CD4-positive, alpha-beta T cell treated with Interleukin-4 for 1 hour (primary cell): ENCODE results near the gene COL6A3.
"Not testable (repeated sequence)": the region's sequence is repeated elsewhere in the genome, so short reads cannot be mapped to it uniquely, and the experiment has no call there.

ENCODE experiments used
- DNase-seq, 2 donors: peaks; one replicate each; pipeline ENCODE4 v3.0.0-alpha.2; 2020 to 2022

The COL6A3 gene

GRCh38 chr2:237380768-237381167, 33.2 kb downstream of the COL6A3 start:
- DNase-seq = no peak

DNA sequence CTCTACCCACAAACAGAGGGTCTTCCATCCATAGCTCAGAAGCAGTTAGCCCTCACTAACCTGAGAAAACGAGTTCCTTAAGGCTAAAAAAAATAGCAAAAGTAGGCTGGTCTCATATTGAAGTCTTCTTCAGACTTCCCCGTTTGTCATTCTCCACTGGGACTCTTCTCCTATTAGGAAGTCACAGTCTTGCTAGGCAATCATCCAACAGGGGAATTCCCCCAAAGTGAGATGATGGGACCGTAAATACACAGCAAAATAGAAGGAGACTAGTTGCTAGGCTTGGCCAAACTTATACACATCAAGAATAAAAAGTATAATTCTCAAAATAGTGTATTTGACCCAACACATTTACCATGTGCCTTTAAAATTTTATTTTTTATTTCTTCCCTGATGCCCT, 34.3 kb downstream of the COL6A3 start:
- no peak for DNase-seq

DNA sequence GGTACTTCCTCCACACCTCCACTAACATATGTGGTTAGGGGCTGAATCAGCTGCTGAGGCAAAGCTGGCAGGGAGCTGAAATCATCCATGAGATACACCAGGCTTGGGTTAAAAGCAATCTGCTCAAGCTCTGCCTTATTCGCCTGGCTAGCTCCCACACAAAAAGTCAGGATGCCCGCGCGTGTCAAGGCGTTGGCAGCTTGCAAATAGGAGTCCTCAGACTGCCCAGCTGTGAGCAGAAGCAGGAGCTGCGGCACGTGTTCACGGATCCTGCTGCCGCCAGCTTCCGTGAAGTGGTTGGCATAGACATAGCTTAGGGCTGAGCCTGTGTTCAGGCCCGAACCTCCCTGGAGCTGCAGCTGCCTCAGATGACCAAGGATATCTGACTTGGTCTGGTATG, 35.3 kb downstream of the COL6A3 start:
- DNase-seq = no peak

DNA sequence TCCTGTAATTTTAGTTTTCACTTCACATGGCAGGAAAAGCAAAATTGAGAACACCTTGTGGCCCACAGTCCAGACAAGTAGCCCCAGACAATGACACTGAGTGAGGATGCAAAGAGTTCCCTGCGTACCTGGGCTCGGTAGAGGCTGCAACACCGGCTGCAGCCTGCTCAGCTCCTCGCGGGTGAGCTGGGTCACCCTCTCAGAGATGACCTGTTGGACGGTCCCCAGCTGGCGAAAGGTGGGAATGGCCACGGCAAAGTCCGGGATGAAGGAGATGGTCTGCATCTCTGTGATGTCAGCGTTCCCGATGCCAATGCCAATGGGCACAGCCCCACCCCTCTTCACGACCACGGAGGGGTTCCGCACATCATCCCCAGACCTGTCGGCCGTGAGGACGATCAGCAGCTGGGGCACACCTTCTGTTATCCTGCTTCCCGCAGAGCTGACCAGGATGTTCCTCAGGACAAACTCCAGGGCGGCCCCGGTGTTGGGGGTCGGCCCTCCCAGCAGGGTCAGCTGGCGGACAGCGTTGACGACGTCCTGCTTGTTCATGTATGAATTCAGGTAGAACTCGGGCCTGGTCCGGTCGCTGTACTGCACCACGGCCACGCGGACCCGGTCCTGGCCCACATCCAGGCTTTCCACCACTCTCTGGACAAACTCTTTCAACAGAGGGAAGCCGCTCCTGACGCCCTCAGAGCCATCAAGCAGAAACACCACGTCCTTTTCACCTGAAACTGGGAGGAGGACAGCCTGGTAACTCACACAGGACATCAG, 39.5 kb downstream of the COL6A3 start:
- no peak for DNase-seq

GRCh38 chr2:237371856-237372255, 42.1 kb downstream of the COL6A3 start:
- DNase-seq = no peak

GRCh38 chr2:237365671-237366070, 48.3 kb downstream of the COL6A3 start:
- DNase-seq = no peak

- no peak for DNase-seq
Observed at GRCh38 chr2:237364655-237365054, 49.3 kb downstream of the COL6A3 start.

DNA sequence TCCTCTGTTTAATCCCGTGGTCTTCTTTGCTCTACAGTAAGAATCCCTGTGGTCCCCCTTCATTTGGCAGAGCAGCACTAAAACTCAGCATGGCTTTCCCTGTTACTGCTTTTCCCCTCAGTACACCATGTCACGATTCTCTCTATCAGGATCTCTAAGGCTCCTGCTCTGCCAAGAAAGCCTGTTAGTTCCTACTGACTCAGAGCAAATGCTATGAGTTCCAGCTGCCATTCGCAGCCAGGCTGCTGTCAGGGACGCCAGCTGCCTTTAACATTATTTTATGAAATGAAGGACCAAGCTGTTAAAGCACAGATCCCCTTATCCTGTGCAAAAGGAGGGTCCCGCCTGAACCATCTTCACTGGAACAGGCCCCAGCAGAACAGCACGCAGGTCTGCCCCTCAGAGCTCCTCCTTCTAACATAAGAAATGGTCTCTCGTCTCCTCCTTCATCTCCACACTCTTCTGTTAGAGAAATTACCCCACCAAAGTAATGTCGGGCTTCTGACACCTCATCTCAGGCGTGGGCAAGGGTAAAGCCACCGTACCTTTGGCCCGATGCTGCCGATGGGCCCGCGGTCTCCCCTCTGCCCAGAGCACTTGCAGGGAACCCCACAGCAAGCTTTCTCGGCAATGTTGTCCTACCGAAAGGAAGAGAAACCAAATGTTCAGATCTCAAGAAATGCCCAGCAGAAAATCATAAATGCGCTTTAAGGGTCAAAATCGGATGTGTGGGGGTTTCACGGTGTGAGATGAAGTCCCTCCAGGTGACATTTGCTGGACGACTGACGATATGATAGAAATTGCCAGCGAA, 52.6 kb downstream of the COL6A3 start:
- DNase-seq = no peak

DNA sequence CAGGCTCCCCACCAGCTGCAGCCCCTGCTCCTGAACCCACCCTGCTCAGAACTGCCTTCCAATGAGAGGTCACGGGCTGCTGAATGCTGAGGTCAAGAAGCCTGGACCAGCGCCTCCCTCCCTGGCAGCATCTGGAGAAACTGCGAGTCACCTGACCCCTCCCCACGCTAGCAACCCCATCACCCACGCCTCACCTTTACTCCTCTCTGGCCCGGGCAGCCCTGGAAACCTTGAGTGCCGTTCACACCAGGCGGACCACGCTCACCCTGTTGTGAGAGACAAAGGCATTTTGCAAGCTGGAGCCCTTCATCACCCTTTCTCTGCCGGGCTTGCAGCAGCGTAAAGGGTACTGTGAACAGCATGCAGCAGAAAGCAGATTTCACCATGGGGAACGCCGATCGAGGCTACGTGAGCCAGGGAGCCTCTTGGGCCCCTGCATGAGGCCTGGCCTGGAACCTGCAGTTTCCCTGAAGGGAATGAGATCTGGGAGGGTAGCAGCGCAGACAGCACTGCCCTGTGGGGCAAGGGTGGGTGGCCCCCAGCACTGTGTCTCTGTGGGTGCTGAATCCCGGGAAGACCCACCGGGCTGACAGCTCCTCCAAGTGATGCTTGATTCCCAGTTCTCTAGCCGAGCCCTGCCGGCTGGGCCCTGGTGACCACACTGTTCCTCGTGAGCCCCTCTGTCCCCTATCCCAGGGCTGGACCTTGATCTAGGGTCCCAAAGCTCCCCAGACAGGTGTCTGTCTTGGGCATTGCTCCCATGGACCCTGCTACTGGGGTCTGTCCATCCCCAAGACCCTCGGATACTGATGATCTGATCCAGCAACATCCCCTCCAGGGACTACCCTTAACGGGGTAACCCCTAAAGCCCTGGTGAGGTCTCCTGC, 53.8 kb downstream of the COL6A3 start:
- DNase-seq = no peak

DNA sequence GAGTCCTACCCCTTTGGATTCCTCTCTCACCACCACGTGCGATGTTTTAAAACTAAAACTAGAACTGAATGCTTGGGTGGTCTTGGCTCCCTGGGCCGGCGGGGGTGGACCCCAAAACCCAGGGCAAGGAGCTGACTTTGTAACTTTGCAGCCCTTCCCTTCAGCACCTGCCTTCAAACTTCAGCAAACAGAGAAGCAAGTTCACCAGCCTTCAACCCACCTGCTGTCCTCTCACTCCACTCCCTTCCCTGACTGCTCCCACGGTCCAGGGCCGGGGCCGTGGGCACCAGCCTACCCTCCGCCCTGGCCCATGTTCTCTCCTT, 54.5 kb downstream of the COL6A3 start:
- DNase-seq = no peak

GRCh38 chr2:237358721-237359517, 55.0 kb downstream of the COL6A3 start:
- DNase-seq = no peak

DNA sequence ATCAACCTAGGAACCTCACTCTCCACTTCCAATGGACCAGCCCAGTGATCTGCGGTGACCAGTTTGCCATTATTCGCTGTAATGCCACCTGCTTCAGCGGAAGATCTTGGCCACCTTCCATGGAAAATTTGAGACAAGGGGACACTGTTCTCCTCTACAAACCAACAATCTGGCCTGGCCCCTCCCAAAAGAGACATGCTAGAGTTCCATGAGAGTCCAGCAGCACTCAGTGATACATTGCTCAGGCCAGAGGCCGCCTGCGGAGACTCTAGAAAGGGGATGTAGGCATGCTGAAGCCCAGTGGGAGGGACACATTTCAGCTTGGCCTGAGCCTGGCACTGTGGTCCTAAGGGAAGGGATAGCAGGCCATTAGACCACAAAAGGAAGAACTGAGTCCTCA, 58.3 kb downstream of the COL6A3 start:
- no peak for DNase-seq

DNA sequence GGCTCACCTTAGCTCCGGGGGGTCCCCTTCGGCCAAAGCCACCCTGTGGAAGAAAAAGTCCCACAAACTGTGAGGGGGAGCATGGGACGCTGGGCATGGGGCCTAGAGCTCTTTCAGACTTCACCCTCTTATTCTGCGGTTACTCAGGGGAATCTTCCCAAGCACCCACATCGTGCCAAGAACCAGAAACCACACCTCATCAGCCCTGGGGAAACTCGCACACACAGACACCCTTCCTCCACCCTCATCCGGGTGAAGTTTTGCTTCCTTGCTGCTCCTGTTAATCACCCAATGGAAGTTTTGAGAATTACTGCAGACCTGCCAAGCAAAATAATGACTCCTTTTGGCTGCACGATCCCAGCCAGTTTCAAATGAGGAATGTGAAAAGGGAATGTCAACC, 59.1 kb downstream of the COL6A3 start:
- DNase-seq = no peak

GRCh38 chr2:237354172-237354571, 59.8 kb downstream of the COL6A3 start:
- DNase-seq = not testable (repeated sequence)

DNA sequence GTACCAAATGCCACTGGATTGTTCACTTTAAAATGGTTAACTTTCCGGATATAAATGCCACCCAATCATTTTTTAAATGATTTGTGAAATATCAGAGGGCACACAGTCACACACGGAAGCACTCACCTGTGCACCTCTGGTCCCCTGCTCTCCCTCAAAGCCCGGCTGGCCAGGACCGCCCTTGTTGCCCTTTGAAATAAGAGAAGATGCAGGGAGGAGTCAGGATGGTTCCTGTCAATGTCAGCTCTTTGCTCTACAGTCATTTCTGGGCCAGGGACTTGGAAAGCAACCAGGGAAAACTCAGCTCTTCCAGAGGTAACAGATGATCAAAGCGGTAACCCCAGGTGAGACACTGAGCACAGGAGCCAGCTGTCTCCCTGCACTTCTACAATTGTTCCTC, 60.7 kb downstream of the COL6A3 start:
- no peak for DNase-seq

DNA sequence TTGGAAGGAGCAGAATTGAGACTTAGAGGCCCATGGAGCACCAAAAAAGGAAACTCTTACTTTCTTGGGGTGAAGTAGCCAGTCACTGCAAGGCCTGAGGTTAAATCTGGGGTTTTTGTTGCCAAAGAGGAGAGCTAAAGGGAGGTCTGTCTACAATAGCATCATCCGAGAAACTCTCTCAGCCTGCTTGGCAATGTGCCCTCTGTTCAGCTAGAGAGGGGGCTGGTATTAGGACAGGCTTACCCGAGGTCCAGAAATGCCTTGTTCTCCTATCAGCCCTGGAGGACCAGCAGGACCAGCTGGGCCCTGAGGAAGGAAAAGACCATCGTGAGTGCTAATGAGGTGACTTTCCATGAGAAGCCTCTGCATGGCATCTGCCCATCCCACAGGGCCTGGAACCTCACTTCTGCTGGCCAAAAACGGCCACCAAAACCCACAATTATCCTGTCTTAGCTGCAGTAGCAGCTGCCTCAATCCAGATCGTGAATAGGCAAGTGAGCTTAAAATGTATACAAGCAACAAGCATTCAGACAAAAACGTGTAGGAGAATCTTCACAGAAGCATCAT, 61.6 kb downstream of the COL6A3 start:
- no peak for DNase-seq

DNA sequence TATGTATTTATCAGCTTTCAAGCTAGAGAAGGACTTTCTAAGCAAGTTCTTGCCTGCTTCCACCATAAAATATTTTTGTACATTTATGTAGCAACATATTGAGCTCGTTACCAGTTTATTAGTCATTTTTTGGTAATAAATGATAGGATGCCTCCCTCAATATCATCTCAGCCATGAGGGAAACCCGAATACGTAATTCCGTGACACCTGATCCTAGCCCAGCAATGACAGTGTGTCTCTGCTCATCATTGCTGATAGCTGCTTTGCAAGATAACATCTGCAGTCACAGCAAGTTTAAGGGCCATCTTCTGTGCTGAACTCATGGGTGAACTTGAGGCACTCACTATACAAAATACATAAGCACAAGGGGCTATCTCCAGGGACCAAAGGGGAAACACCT, 62.2 kb downstream of the COL6A3 start:
- DNase-seq = no peak

GRCh38 chr2:237351046-237351445, 62.9 kb downstream of the COL6A3 start:
- DNase-seq = no peak

DNA sequence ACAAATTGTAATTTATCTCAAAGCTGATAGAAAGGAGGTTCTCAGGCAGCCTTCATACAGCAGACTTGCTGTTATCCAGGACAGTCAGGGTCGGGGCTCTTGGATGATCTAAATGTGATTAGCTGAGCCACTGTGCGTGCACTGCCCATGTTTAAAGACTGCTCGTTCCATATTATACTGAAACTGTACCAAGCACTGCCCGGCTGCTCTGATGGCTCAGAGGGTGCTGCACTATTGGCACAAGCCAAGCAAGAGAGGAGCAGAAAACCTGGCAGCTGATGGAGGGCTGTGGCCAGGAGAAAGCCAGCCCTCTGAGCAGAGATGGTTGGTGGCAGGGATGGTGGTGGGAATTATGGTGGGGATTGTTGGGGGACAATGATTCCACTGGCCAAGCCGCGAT, 63.4 kb downstream of the COL6A3 start:
- no peak for DNase-seq

DNA sequence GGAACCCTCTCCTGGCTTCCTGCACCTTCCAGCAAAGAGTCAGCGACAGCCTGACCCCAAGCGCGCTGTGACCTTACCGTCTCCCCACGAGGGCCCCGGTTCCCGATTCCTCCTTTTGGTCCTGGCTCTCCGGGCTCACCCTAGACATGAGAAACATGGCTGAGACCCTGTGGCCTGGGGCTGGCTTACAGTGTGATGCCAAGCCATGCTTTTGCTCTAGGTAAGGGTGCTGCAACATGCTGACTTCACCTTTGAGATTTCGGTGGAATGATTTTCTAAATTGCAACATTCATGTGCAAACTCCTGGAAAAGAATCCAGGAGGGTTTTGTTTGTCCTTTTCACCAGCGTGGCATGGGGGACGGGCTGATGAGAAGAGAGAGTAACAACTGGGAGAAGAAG, 63.9 kb downstream of the COL6A3 start:
- no peak for DNase-seq

GRCh38 chr2:237348281-237348865, 65.6 kb downstream of the COL6A3 start:
- no peak for DNase-seq
